ENCODE measurements around the gene MTA3. TPM values are rescaled to one million over a fixed set of nuclear protein-coding genes. Genes with fewer than 3 reads are reported as not detected.

The MTA3 gene
- total RNA-seq, 1 donor from 2014 or later, result 117 TPM

- Histone ChIP-seq H3K4me1 (peaks cover 17% of the 10 kb centered on the region), H3K79me2 (ENCODE audit: low read depth) (peaks cover 24% of the 10 kb centered on the region), H3K36me3 (peaks cover 3% of the 10 kb centered on the region), H3K4me2 (no peak overlapping the region), H3K9me3 (ENCODE audit: low read depth) (no peaks in the 10 kb centered on the region), H4K20me1 (ENCODE audit: low read depth) (no peaks in the 10 kb centered on the region), H2AFZ (replicated peaks) (no peak overlapping the region), H3K27ac (no peak overlapping the region), H3K9ac (no peak overlapping the region), H3F3A (ENCODE audit: low read depth) (peaks cover 39% of the 10 kb centered on the region), H3K27me3 (no peaks in the 10 kb centered on the region), H3K4me3 (no peak overlapping the region)
- Mint-ChIP-seq H3K4me3 (no peak overlapping the region), H3K9me3 (no peaks in the 10 kb centered on the region), H3K27me3 (ENCODE audit: insufficient read depth, low read depth) (peaks cover 3% of the 10 kb centered on the region), H3K36me3 (peaks cover 2% of the 10 kb centered on the region), H3K27ac (no peak overlapping the region), H3K4me1 (peaks cover 23% of the 10 kb centered on the region)
- no peak for DNase-seq (ENCODE audit: low spot score)
- TF ChIP-seq CTCF (IDR thresholded peaks at IDR 0.05), result no peak
- TF ChIP-seq EZH2 (IDR thresholded peaks at IDR 0.05), result no peak
- TF ChIP-seq EZH2phosphoT487 (IDR thresholded peaks at IDR 0.05), result no peak
These were observed 2.4 kb upstream of the MTA3 start for GRCh38 chr2:42566025-42566424.

- Histone ChIP-seq H3K4me1 (peaks cover 17% of the 10 kb centered on the region), H3K4me2 (no peak overlapping the region), H3K27ac (no peak overlapping the region), H3K9me3 (ENCODE audit: low read depth) (no peaks in the 10 kb centered on the region), H2AFZ (replicated peaks) (no peak overlapping the region), H3K4me3 (no peak overlapping the region), H3K27me3 (no peaks in the 10 kb centered on the region), H3K9ac (no peak overlapping the region), H4K20me1 (ENCODE audit: low read depth) (no peaks in the 10 kb centered on the region), H3K36me3 (peaks cover 10% of the 10 kb centered on the region), H3K79me2 (ENCODE audit: low read depth) (peaks cover 32% of the 10 kb centered on the region), H3F3A (ENCODE audit: low read depth) (peaks cover 39% of the 10 kb centered on the region)
- Mint-ChIP-seq H3K4me1 (peaks cover 22% of the 10 kb centered on the region), H3K4me3 (peak overlapping the region; percentile 88), H3K9me3 (no peaks in the 10 kb centered on the region), H3K27me3 (ENCODE audit: insufficient read depth, low read depth) (no peaks in the 10 kb centered on the region), H3K36me3 (peaks cover 5% of the 10 kb centered on the region), H3K27ac (peak overlapping the region; percentile 22)
- TF ChIP-seq CTCF (IDR thresholded peaks at IDR 0.05) (no peak), EZH2 (IDR thresholded peaks at IDR 0.05) (no peak), EZH2phosphoT487 (IDR thresholded peaks at IDR 0.05) (no peak)
- DNase-seq (ENCODE audit: low spot score), result no peak
These were observed 1.6 kb upstream of the MTA3 start for GRCh38 chr2:42566837-42567321.

- Histone ChIP-seq H3K4me1 (peaks cover 17% of the 10 kb centered on the region), H3K27me3 (no peaks in the 10 kb centered on the region), H3K36me3 (peaks cover 10% of the 10 kb centered on the region), H2AFZ (replicated peaks) (peak overlapping the region; percentile 12), H3K79me2 (ENCODE audit: low read depth) (peaks cover 37% of the 10 kb centered on the region), H3F3A (ENCODE audit: low read depth) (peaks cover 39% of the 10 kb centered on the region), H3K27ac (peak overlapping the region; percentile 44), H3K4me2 (peak overlapping the region; percentile 85), H4K20me1 (ENCODE audit: low read depth) (no peaks in the 10 kb centered on the region), H3K4me3 (no peak overlapping the region), H3K9me3 (ENCODE audit: low read depth) (no peaks in the 10 kb centered on the region), H3K9ac (no peak overlapping the region)
- no peak for DNase-seq (ENCODE audit: low spot score)
- Mint-ChIP-seq H3K27me3 (ENCODE audit: insufficient read depth, low read depth) (no peaks in the 10 kb centered on the region), H3K27ac (peak overlapping the region; percentile 28), H3K9me3 (no peaks in the 10 kb centered on the region), H3K4me3 (peak overlapping the region; percentile 88), H3K4me1 (peaks cover 22% of the 10 kb centered on the region), H3K36me3 (peaks cover 5% of the 10 kb centered on the region)
- TF ChIP-seq EZH2 (IDR thresholded peaks at IDR 0.05) (no peak), EZH2phosphoT487 (IDR thresholded peaks at IDR 0.05) (no peak), CTCF (IDR thresholded peaks at IDR 0.05) (no peak)
These were observed 1.1 kb upstream of the MTA3 start for GRCh38 chr2:42567364-42567763.
